Stomach (tissue), 9 donors: ENCODE measurements around the gene KIR2DL3. TPM values are rescaled to one million over a fixed set of nuclear protein-coding genes. Genes with fewer than 3 reads are reported as not detected.

Source experiments
- DNase-seq, 2 donors: peaks; one replicate each; pipeline versions ENCODE4 v3.0.0 to v3.0.0-alpha.2; 2013 to 2019
- H3K27ac ChIP-seq, 5 donors: fragments of 200-600 bp in 4 of 5; sonication (generic) in 4 of 5; one replicate each; pipeline ENCODE4 v1.5.1; 2013 to 2019; ENCODE audit warnings: mild to moderate bottlenecking in 1 of 5, moderate library complexity in 1 of 5
- H3K27me3 ChIP-seq, 3 donors: fragments of 200-600 bp; sonication (generic); one replicate each; pipeline ENCODE4 v1.5.1; 2017 to 2019; ENCODE audit warnings: mixed run types in 1 of 3
- H3K36me3 ChIP-seq, 4 donors: fragments of 200-600 bp; sonication (generic); 1 replicate in 3 of 4; 2 replicates in 1 of 4; pipeline ENCODE4 v1.5.1; 2016 to 2019
- H3K4me1 ChIP-seq, 4 donors: fragments of 200-600 bp; sonication (generic); one replicate each; pipeline ENCODE4 v1.5.1; 2016 to 2019
- H3K4me3 ChIP-seq, 4 donors: fragments of 200-600 bp; sonication (generic) in 3 of 4; one replicate each; pipeline ENCODE4 v1.5.1; 2016 to 2019; ENCODE audit warnings: mild to moderate bottlenecking in 1 of 4
- H3K9me3 ChIP-seq, 4 donors: fragments of 200-600 bp; sonication (generic); one replicate each; pipeline ENCODE4 v1.5.1; 2016 to 2019
- EP300 ChIP-seq: sonication (generic); formaldehyde crosslinking; IDR thresholded peaks from one replicate; pipeline ENCODE4 v1.6.1; 2017; ENCODE audit warnings: antibody characterized with exemption
- POLR2A ChIP-seq, 4 donors: fragments of 450-650 bp; IDR thresholded peaks; one replicate each; pipeline ENCODE4 v1.6.1; 2016; ENCODE audit warnings: antibody characterized with exemption in 4 of 4, control low read depth in 2 of 4, mild to moderate bottlenecking in 1 of 4, moderate library complexity in 1 of 4
- POLR2AphosphoS5 ChIP-seq, 3 donors: sonication (generic); formaldehyde crosslinking; IDR thresholded peaks; one replicate each; pipeline ENCODE4 v1.6.1; 2016; ENCODE audit warnings: antibody characterized with exemption in 3 of 3
- WGBS, 5 donors: extraction: QIAGEN DNeasy Blood & Tissue Kit in 3 of 5; methylation state at CpG; one replicate each; pipeline versions ENCODE4 v1.1.5 to v1.1.7; 2013 to 2018; 5-methylcytosine and 5-hydroxymethylcytosine counted together
- intact Hi-C: fragments of 100-400 bp; cut with DNase I; formaldehyde crosslinking; loops from one replicate; pipeline ENCODE4 v1.15.1; 2023; ENCODE audit warnings: low total_unique reads
- polyA plus RNA-seq, 3 donors: library from polyadenylated mRNA; stranded (reverse); fragments of 200-250 nt; gene quantifications; one replicate each; pipeline ENCODE4 v1.2.3, GENCODE V29; 2013
- total RNA-seq, 5 donors: library from RNA; depleted of rRNA; stranded (reverse); fragments of >200 nt; gene quantifications; one replicate each; pipeline versions ENCODE4 v1.1.0 to v1.2.3, GENCODE V29; 2014 to 2016
- TF ChIP-seq, protein P1 (sequence below), 7 experiments: fragments of 450-650 bp in 4 of 7; fragments of 200-600 bp in 3 of 7; sonication (generic) in 3 of 7; IDR thresholded peaks; one replicate each; pipeline ENCODE4 v1.5.1; 2016 to 2019; ENCODE audit warnings: antibody characterized with exemption in 7 of 7, control low read depth in 2 of 7, mild to moderate bottlenecking in 1 of 7
- donor health status: healthy with polysubstance abuse.
- donor health status: Bipolar disorder and iron deficiency.
- donor health status: healthy.

Gene KIR2DL3
- total and polyA plus RNA-seq, 8 donors = not detected

DNA sequence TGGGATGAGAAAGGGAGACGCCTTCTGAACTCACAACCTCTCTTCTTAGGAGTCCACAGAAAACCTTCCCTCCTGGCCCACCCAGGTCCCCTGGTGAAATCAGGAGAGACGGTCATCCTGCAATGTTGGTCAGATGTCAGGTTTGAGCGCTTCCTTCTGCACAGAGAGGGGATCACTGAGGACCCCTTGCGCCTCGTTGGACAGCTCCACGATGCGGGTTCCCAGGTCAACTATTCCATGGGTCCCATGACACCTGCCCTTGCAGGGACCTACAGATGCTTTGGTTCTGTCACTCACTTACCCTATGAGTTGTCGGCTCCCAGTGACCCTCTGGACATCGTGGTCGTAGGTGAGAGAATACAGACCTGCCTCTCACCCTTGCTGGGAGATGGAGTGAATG lies 10.8 kb upstream of the KIR2DL3 start:
- intact Hi-C loops = no loop called here
- H3K36me3 ChIP-seq = no peaks in the 10 kb centered on the region
- TF ChIP-seq POLR2A (IDR thresholded peaks at IDR 0.05) (no peak), EP300 (no peak), POLR2AphosphoS5 (IDR thresholded peaks at IDR 0.05) (no peak)
- TF ChIP-seq, protein P1, sequence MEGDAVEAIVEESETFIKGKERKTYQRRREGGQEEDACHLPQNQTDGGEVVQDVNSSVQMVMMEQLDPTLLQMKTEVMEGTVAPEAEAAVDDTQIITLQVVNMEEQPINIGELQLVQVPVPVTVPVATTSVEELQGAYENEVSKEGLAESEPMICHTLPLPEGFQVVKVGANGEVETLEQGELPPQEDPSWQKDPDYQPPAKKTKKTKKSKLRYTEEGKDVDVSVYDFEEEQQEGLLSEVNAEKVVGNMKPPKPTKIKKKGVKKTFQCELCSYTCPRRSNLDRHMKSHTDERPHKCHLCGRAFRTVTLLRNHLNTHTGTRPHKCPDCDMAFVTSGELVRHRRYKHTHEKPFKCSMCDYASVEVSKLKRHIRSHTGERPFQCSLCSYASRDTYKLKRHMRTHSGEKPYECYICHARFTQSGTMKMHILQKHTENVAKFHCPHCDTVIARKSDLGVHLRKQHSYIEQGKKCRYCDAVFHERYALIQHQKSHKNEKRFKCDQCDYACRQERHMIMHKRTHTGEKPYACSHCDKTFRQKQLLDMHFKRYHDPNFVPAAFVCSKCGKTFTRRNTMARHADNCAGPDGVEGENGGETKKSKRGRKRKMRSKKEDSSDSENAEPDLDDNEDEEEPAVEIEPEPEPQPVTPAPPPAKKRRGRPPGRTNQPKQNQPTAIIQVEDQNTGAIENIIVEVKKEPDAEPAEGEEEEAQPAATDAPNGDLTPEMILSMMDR (IDR thresholded peaks at IDR 0.05) = no peak
- DNase-seq = no peak
- H3K27me3 ChIP-seq = peaks cover 0 to 9% (median 0%) of the 10 kb centered on the region in 3 donors
- no peak overlapping the region for H3K27ac ChIP-seq
- WGBS, 5 donors = 62 to 77% (median 74%) methylated on average over 10 of the region's 10 CpGs
- H3K4me1 ChIP-seq = no peaks in the 10 kb centered on the region
- H3K4me3 ChIP-seq = no peak overlapping the region
- H3K9me3 ChIP-seq = peaks cover 0 to 8% (median 0%) of the 10 kb centered on the region in 4 donors

DNA sequence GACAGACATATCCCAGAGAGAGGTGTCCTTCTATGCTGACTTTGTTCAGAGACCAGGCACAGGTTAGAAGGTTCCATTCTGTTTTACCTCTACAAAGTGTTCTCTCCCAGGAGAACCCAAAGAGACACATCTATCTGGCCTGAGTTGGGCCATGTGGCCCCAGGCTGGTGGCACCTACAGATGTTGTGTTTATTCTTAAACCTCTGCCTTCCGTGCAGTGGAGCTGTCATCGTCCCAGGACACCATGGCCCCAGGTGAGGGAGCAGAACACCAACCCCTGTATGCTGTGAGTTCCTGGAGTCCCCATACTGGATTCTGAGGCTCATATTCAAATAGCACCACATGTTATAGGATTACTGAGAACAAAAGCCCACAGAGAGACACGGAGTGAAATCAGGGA lies 10.1 kb upstream of the KIR2DL3 start:
- Histone ChIP-seq H3K9me3 (peaks cover 0 to 8% (median 0%) of the 10 kb centered on the region in 4 donors), H3K27ac (no peak overlapping the region), H3K4me3 (no peak overlapping the region), H3K27me3 (peaks cover 0 to 9% (median 0%) of the 10 kb centered on the region in 3 donors), H3K4me1 (no peaks in the 10 kb centered on the region), H3K36me3 (no peaks in the 10 kb centered on the region)
- no peak for DNase-seq
- 38 to 59% (median 48%) methylated on average over 3 of the region's 3 CpGs for WGBS, 5 donors
- intact Hi-C loops = no loop called here
- TF ChIP-seq, protein P1 (IDR thresholded peaks at IDR 0.05) = no peak
- TF ChIP-seq EP300 (no peak), POLR2AphosphoS5 (IDR thresholded peaks at IDR 0.05) (no peak), POLR2A (IDR thresholded peaks at IDR 0.05) (no peak)

DNA sequence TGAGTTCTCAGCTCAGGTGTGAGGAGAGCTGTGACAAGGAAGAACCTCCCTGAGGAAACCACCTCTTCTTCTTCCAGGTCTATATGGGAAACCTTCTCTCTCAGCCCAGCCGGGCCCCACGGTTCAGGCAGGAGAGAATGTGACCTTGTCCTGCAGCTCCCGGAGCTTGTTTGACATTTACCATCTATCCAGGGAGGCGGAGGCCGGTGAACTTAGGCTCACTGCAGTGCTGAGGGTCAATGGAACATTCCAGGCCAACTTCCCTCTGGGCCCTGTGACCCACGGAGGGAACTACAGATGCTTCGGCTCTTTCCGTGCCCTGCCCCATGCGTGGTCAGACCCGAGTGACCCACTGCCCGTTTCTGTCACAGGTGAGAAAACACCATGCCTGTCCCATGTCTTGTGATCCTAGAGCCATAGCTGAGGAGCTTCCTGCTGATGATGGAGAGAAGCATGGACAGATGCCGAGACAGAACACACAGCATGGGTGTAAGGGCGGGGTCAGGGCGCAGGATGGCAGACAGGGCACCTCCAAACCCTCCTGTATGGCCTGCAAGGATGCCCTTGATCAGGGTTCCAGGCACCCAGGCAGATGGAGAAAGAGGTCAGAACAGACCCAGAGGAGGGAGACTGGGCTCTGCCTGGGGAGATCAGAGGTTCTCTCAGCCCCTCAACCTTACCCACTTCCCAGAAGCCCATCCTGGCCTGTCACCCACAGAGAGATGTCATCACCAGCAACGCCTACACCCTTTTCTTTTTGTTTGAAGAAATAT lies 8.7 kb upstream of the KIR2DL3 start:
- intact Hi-C loops = no loop called here
- WGBS, 5 donors = 63 to 74% (median 70%) methylated on average over 13 to 15 of the region's 15 CpGs
- no peak overlapping the region for H3K27ac ChIP-seq

DNA sequence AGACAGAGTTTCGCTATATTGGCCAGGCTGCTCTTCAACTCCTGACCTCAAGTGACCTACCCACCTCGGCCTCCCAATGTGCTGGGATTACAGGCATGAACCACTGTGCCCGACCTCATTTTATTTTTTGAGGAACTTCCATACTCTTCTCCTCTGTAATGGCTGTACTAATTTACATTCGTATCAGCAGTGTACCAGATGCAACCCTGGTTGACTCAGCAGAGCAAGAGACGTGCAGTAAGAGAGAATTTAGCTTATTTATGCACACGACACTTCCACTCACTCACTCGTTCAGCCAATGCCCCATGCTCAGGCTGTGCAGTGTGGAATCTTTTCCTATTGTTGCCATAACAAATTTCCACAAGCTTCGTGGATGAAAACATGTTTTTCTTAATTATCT lies 7.1 kb upstream of the KIR2DL3 start:
- intact Hi-C loops = no loop called here
- no peak overlapping the region for H3K4me3 ChIP-seq
- H3K27me3 ChIP-seq = peaks cover 0 to 14% (median 0%) of the 10 kb centered on the region in 3 donors
- 52 to 58% (median 57%) methylated on average over 8 of the region's 8 CpGs for WGBS, 5 donors
- H3K4me1 ChIP-seq = no peaks in the 10 kb centered on the region
- TF ChIP-seq POLR2AphosphoS5 (IDR thresholded peaks at IDR 0.05) (no peak), POLR2A (IDR thresholded peaks at IDR 0.05) (no peak), EP300 (no peak)
- TF ChIP-seq, protein P1 (IDR thresholded peaks at IDR 0.05) = no peak
- no peak for DNase-seq
- H3K9me3 ChIP-seq = peaks cover 0 to 7% (median 0%) of the 10 kb centered on the region in 4 donors
- H3K27ac ChIP-seq = no peak overlapping the region
- no peaks in the 10 kb centered on the region for H3K36me3 ChIP-seq

More for the DNA sequence above, 8.7 kb upstream of the KIR2DL3 start:
- Histone ChIP-seq H3K9me3 (peaks cover 0 to 6% (median 0%) of the 10 kb centered on the region in 4 donors), H3K27me3 (peaks cover 0 to 9% (median 0%) of the 10 kb centered on the region in 3 donors), H3K4me1 (no peaks in the 10 kb centered on the region), H3K36me3 (no peaks in the 10 kb centered on the region), H3K4me3 (no peak overlapping the region)
- TF ChIP-seq POLR2AphosphoS5 (IDR thresholded peaks at IDR 0.05) (no peak), POLR2A (IDR thresholded peaks at IDR 0.05) (no peak), EP300 (no peak)
- TF ChIP-seq, protein P1 (IDR thresholded peaks at IDR 0.05) = no peak
- DNase-seq = no peak
